ENCODE results near the gene OSBPL6. TPM values are rescaled to one million over a fixed set of nuclear protein-coding genes. Genes with fewer than 3 reads are reported as not detected.
"Not testable (repeated sequence)": the region's sequence is repeated elsewhere in the genome, so short reads cannot be mapped to it uniquely, and the experiment has no call there.

Gene OSBPL6
- total RNA-seq, 1 experiment from 2014 or later: 43.1 TPM

- Mint-ChIP-seq H3K4me3 (ENCODE audit: unreplicated experiment) (no peak overlapping the region), H3K27me3 (ENCODE audit: insufficient read depth, unreplicated experiment) (no peaks in the 10 kb centered on the region), H3K27ac (ENCODE audit: low read depth, unreplicated experiment) (no peak overlapping the region), H3K4me1 (ENCODE audit: insufficient read depth, unreplicated experiment) (peaks cover 22% of the 10 kb centered on the region), H3K9me3 (ENCODE audit: unreplicated experiment) (peaks cover 2% of the 10 kb centered on the region), H3K36me3 (ENCODE audit: insufficient read depth, unreplicated experiment) (peaks cover 16% of the 10 kb centered on the region)
- ChIA-PET POLR2A (interaction anchor here (0.9 to 4.0 kb wide), 3 partner anchors 10 to 30 kb away, joined by 4 to 23 read pairs (median 8); partner anchors contain the start of genes PJVK and PRKRA), CTCF (interaction anchor here (0.8 to 9.5 kb wide), 7 partner anchors 23 to 308 kb away, joined by 3 to 180 read pairs (median 4); partner anchors contain the start of gene RBM45)
- no peak for DNase-seq (ENCODE audit: unreplicated experiment)
- TF ChIP-seq CTCF (IDR thresholded peaks at IDR 0.05; ENCODE audit: unreplicated experiment): no peak
- intact Hi-C loops (cut with micrococcal nuclease): no loop called here
- BruUV-seq (replicated peaks): no TSS peak
Observed at GRCh38 chr2:178420463-178420999, 226.2 kb downstream of the OSBPL6 start.

- BruUV-seq (replicated peaks): no TSS peak
- ChIA-PET CTCF (interaction anchor here (5.1 kb wide), 1 partner anchor 309 kb away, joined by 67 read pairs; the partner anchor contains the start of gene RBM45), POLR2A (no interaction called here)
- intact Hi-C loops (cut with micrococcal nuclease): no loop called here
- H3K36me3 Mint-ChIP-seq (ENCODE audit: insufficient read depth, unreplicated experiment): peaks cover 14% of the 10 kb centered on the region
- no peaks in the 10 kb centered on the region for H3K27me3 Mint-ChIP-seq (ENCODE audit: insufficient read depth, unreplicated experiment)
- H3K4me1 Mint-ChIP-seq (ENCODE audit: insufficient read depth, unreplicated experiment): peaks cover 14% of the 10 kb centered on the region
- DNase-seq (ENCODE audit: unreplicated experiment): no peak
- no peak overlapping the region for H3K4me3 Mint-ChIP-seq (ENCODE audit: unreplicated experiment)
- no peak for TF ChIP-seq CTCF (IDR thresholded peaks at IDR 0.05; ENCODE audit: unreplicated experiment)
- H3K9me3 Mint-ChIP-seq (ENCODE audit: unreplicated experiment): peaks cover 8% of the 10 kb centered on the region
- no peak overlapping the region for H3K27ac Mint-ChIP-seq (ENCODE audit: low read depth, unreplicated experiment)
Observed at GRCh38 chr2:178422097-178422496, 227.8 kb downstream of the OSBPL6 start.

GRCh38 chr2:178423746-178424145 is 229.4 kb downstream of the OSBPL6 start:
- POLR2A ChIA-PET: interaction anchor here (1.2 kb wide), 1 partner anchor 26 kb away, joined by 4 read pairs; no protein-coding TSS in a partner anchor
- H3K9me3 Mint-ChIP-seq (ENCODE audit: unreplicated experiment); H3K4me1 Mint-ChIP-seq (ENCODE audit: insufficient read depth, unreplicated experiment); intact Hi-C loops (cut with micrococcal nuclease); H3K27ac Mint-ChIP-seq (ENCODE audit: low read depth, unreplicated experiment); H3K4me3 Mint-ChIP-seq (ENCODE audit: unreplicated experiment); DNase-seq (ENCODE audit: unreplicated experiment); H3K27me3 Mint-ChIP-seq (ENCODE audit: insufficient read depth, unreplicated experiment); BruUV-seq (replicated peaks): not testable (repeated sequence)
- H3K36me3 Mint-ChIP-seq (ENCODE audit: insufficient read depth, unreplicated experiment): peaks cover 28% of the 10 kb centered on the region
- CTCF ChIA-PET: interaction anchor here (0.7 to 1.4 kb wide), 4 partner anchors 9 to 311 kb away, joined by 3 to 6 read pairs (median 3); partner anchors contain the start of gene RBM45

GRCh38 chr2:178425255-178425827 is 231.0 kb downstream of the OSBPL6 start:
- TF ChIP-seq CTCF (IDR thresholded peaks at IDR 0.05; ENCODE audit: unreplicated experiment): no peak
- H3K36me3 Mint-ChIP-seq (ENCODE audit: insufficient read depth, unreplicated experiment): peaks cover 28% of the 10 kb centered on the region
- BruUV-seq (replicated peaks): no TSS peak
- H3K27ac Mint-ChIP-seq (ENCODE audit: low read depth, unreplicated experiment): no peak overlapping the region
- H3K9me3 Mint-ChIP-seq (ENCODE audit: unreplicated experiment): peaks cover 8% of the 10 kb centered on the region
- ChIA-PET POLR2A (interaction anchor here (0.9 to 1.6 kb wide), 2 partner anchors 24 to 26 kb away, joined by 3 to 5 read pairs; partner anchors contain the start of genes PJVK and PRKRA), CTCF (interaction anchor here (0.6 kb wide), 1 partner anchor 33 kb away, joined by 3 read pairs; no protein-coding TSS in a partner anchor)
- no peak overlapping the region for H3K4me3 Mint-ChIP-seq (ENCODE audit: unreplicated experiment)
- no peaks in the 10 kb centered on the region for H3K27me3 Mint-ChIP-seq (ENCODE audit: insufficient read depth, unreplicated experiment)
- no peak for DNase-seq (ENCODE audit: unreplicated experiment)
- H3K4me1 Mint-ChIP-seq (ENCODE audit: insufficient read depth, unreplicated experiment): no peaks in the 10 kb centered on the region
- intact Hi-C loops (cut with micrococcal nuclease): no loop called here

Measured in MCF 10A (cell line).